Upper lobe of left lung (tissue), 4 donors: Measurements from ENCODE around the gene MEGF10.

Experiments
- CTCF ChIP-seq, 6 experiments: fragments of 450-650 bp in 4 of 6; fragments of 200-600 bp in 2 of 6; sonication (generic) in 2 of 6; IDR thresholded peaks; one replicate each; pipeline ENCODE4 v1.5.1; 2016 to 2019; ENCODE audit warnings: antibody characterized with exemption in 6 of 6
- POLR2A ChIP-seq, 4 donors: fragments of 450-650 bp; IDR thresholded peaks; one replicate each; pipeline ENCODE4 v1.5.1; 2016 to 2017; ENCODE audit warnings: antibody characterized with exemption in 4 of 4, mild to moderate bottlenecking in 2 of 4

GRCh38 chr5:127355337-127355736, 64.7 kb downstream of the MEGF10 start:
- TF ChIP-seq POLR2A (IDR thresholded peaks at IDR 0.05), result no peak
- no peak for TF ChIP-seq CTCF (IDR thresholded peaks at IDR 0.05)
